Erythroblast (primary cell): ENCODE measurements around the gene MGAT4B.

ENCODE experiments used
- GATA1 ChIP-seq: IDR thresholded peaks from 2 replicates; pipeline ENCODE4 v1.6.1; 2011; ENCODE audit warnings: low read depth, mild to moderate bottlenecking, control low read depth, low read length, moderate library complexity
- POLR2A ChIP-seq: IDR thresholded peaks from 2 replicates; pipeline ENCODE4 v1.6.1; 2011; ENCODE audit warnings: mild to moderate bottlenecking, low read length

DNA sequence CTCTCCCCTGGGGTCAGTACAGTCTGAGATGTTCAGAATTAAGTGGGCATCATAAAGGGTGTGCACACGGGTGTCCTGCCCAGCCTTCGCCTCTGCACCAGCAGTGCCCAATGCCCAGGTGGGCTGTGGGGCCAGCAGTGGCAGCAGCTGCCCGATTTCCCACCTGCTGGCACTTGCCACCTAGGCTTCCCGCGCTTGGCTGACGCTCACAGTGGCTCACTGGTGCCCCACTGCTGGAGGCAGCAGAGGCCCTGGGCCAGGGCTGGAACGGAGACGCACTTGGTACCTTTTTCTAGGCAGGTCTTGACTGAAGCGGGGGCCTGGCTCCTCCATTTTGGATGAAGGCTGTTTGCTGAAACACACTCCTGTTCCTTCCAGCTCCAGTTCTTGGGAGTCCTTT lies 35.0 kb upstream of the MGAT4B start:
- TF ChIP-seq POLR2A, result no peak
- TF ChIP-seq GATA1, result no peak
